HG03432 (cell line): ENCODE measurements around the gene SNRPD3.
"Not testable (repeated sequence)": the region's sequence is repeated elsewhere in the genome, so short reads cannot be mapped to it uniquely, and the experiment has no call there.

Source experiments
- ATAC-seq: cut with Tn5 transposase; IDR thresholded peaks from one replicate; pipeline ENCODE4 v1.9.1; 2021; ENCODE audit warnings: mild to moderate bottlenecking, moderate library complexity; ENCODE audit not compliant: unreplicated experiment

Gene SNRPD3

GRCh38 chr22:24606340-24606739 lies 50.5 kb downstream of the SNRPD3 start:
- not testable (repeated sequence) for ATAC-seq

- not testable (repeated sequence) for ATAC-seq
These were observed 51.7 kb downstream of the SNRPD3 start for GRCh38 chr22:24607429-24607983.

GRCh38 chr22:24608327-24608726 lies 52.5 kb downstream of the SNRPD3 start:
- ATAC-seq = not testable (repeated sequence)

- ATAC-seq = not testable (repeated sequence)
These were observed 54.1 kb downstream of the SNRPD3 start for GRCh38 chr22:24609888-24610287.

- not testable (repeated sequence) for ATAC-seq
These were observed 59.0 kb downstream of the SNRPD3 start for GRCh38 chr22:24614794-24615193.

- ATAC-seq = not testable (repeated sequence)
These were observed 65.4 kb downstream of the SNRPD3 start for GRCh38 chr22:24621244-24621643.

GRCh38 chr22:24622596-24622995 lies 66.8 kb downstream of the SNRPD3 start:
- not testable (repeated sequence) for ATAC-seq
